Motor neuron (in vitro differentiated cells): ENCODE measurements around the gene NAALADL2. TPM values are rescaled to one million over a fixed set of nuclear protein-coding genes. Genes with fewer than 3 reads are reported as not detected.

Source experiments
- ATAC-seq, 8 experiments: fragments of 200-7000 bp; cut with Tn5 transposase; replicated peaks in 6 of 8; 2 replicates each; pipeline ENCODE4 v1.8.0; 2021; ENCODE audit warnings: mild to moderate bottlenecking in 8 of 8, moderate library complexity in 8 of 8
- H3K27ac ChIP-seq, 2 donors: fragments of 250-450 bp; sonication (Bioruptor Pico); 2 replicates each; pipeline ENCODE4 v1.9.0; 2021; ENCODE audit warnings: antibody characterized with exemption in 2 of 2, mild to moderate bottlenecking in 2 of 2, moderate library complexity in 1 of 2
- H3K4me1 ChIP-seq, 2 donors: fragments of 250-450 bp; sonication (Bioruptor Pico); replicated peaks in 1 of 2; 2 replicates each; pipeline ENCODE4 v1.6.1; 2021; ENCODE audit warnings: antibody characterized with exemption in 2 of 2, mild to moderate bottlenecking in 2 of 2, moderate library complexity in 1 of 2
- H3K4me3 ChIP-seq, 5 donors: fragments of 250-450 bp; sonication (Bioruptor Pico); 2 replicates each; pipeline ENCODE4 v1.9.0; 2021; ENCODE audit warnings: antibody characterized with exemption in 5 of 5, mild to moderate bottlenecking in 5 of 5, moderate library complexity in 4 of 5
- WGBS, 10 experiments: fragments of 450-650 bp; shearing (Covaris generic); methylation state at CpG; one replicate each; pipeline ENCODE4 v1.0.0; 2022; 5-methylcytosine and 5-hydroxymethylcytosine counted together
- in situ Hi-C, 9 experiments: fragments of 400-800 bp; cut with MboI; loops; one replicate each; pipeline ENCODE4 v1.15.0; 2021; ENCODE audit warnings: low sequenced_read_pairs in 9 of 9, low pct_unique_long_range_greater_than_20kb in 2 of 9; ENCODE audit not compliant: unreplicated experiment in 9 of 9
- total RNA-seq, 8 experiments: library from RNA; unstranded; fragments of 300-600 nt; gene quantifications; 2 replicates each; pipeline versions ENCODE4 v1.2.3 to v1.2.4, GENCODE V29; 2022

Gene NAALADL2
- total RNA-seq, 8 experiments from 2014 or later: 1.1 to 5.4 (median 2.0) TPM

DNA sequence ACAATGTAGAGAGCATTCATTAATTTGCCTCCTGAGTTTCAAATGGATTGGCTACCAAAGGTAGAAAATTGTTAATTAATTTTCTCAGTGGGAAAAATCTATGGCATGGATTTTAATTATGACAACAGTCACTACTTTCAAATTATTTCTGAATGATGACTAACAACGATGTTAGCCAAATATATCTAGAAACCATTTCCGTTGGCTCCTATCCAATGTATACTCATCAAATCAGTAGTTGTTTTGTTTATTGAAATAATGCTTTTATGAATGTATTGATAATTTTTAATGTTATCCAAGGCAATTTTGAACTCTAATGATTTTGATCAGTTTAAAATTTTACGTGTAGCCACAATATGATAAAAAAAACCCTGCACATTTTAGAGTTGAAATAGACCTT, 333.4 kb downstream of the NAALADL2 start:
- Histone ChIP-seq H3K4me1 (no peaks in the 10 kb centered on the region), H3K4me3 (no peak overlapping the region), H3K27ac (no peak overlapping the region)
- ATAC-seq: no peak
- WGBS, 10 experiments: 14 to 100% (median 78%) methylated on average over 1 to 3 of the region's 3 CpGs; no CpG with 5 or more reads in 1 of the 10 experiments
- in situ Hi-C loops: no loop called here

DNA sequence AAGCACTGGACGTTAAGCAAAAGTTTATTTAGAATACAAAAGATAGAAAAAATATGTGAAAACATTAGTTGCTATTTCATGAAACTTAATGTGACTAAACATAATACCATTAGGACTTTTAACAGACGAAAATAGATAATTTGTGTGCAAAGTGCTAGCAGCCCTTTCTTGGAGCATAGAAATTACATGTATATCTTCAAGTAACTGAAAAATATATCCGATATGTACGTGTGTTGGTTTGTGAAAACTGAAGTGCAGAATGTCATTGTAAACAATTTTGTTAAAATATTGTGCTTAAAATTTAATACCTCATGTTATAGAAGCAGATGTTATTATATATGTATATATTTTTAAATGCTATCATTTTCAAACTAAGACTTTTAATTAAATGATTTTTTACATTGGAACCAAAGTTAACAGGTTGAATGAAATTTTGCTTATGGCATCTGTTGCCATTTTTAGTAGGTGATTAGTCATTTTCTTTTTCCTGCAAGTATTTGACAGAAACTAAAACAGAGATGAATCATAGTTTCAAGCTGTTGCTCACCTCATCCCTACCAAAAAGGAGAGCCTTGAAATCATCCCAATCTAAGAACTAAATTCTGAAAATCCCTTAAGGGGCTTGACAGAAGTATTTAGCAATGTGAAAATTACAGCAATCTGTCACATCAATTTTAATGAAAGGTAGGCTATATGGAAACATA, 334.8 kb downstream of the NAALADL2 start:
- no peak overlapping the region for H3K4me3 ChIP-seq
- WGBS, 10 experiments: 52 to 94% (median 79%) methylated on average over 2 to 4 of the region's 4 CpGs
- no peaks in the 10 kb centered on the region for H3K4me1 ChIP-seq
- no peak overlapping the region for H3K27ac ChIP-seq
- in situ Hi-C loops: no loop called here
- no peak for ATAC-seq

DNA sequence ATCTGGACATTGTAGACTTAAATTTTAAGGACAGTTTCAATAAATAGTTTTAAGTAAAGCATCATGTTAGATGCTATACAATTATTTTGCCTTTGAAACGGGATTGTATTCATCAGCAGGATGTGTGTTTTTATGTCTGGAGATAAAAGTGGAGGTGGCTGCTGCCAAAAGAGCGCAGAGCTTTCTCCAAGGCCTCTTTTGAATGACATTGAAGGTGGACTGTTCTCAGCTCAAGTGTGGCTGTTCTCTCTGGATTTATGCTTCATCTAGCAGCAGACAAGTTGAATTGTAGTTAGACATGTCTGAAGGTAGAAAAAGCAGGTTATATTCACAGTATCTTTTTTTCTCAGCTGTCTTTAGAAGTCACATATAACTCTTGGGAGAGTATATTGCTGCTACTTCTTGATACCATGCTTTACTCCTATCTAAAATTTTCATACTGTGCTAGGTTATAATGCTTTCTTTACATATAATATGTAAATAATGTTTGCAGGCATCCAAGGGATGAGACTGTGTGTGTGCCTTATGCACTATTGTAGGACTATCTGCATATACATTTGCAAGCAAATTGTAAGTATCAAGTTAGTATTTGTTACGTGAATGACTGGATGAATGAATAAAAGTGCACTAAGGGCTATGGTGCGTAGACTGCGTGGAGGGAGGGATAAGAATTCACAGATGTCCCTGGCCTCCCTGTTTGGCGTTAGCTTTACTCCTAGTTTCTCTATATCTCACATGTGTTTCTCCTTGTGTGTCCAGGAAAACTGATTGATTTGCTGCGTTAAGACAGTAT, 340.1 kb downstream of the NAALADL2 start:
- ATAC-seq: peak in 3 of 8 experiments; percentile 54 to 98 (median 56)

DNA sequence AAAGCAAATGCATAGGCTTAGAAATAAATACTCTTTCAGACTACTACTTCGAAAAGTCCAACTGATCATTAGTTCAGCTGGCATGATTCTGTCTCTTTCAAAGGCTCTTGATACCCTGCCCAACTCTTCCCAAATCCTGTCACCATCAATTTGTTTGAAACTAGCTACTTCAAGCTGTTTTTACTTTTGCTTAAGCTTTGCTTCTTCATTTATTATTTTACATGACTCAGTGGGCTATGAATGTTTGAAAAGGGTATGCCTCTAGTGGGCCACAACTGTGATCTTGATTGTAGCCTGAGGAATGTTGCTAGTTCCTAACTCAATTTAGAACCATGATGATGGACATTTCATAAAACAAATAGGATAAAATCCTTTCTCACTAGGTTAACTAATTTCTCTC, 340.8 kb downstream of the NAALADL2 start:
- no peak overlapping the region for H3K27ac ChIP-seq
- ATAC-seq: no peak
- H3K4me3 ChIP-seq: no peak overlapping the region
- WGBS, 10 experiments: 100% methylated on average over 1 of the region's 1 CpG; no CpG with 5 or more reads in 9 of the 10 experiments
- no peaks in the 10 kb centered on the region for H3K4me1 ChIP-seq
- in situ Hi-C loops: loop anchor here in 1 of 9 experiments (25.0 kb wide), 1 partner anchor 512 kb away; no protein-coding TSS in a partner anchor

More for the DNA sequence above, 340.1 kb downstream of the NAALADL2 start:
- 10 to 89% (median 80%) methylated on average over 1 to 7 of the region's 7 CpGs; no CpG with 5 or more reads in 1 of the 10 experiments for WGBS, 10 experiments
- in situ Hi-C loops: no loop called here
- Histone ChIP-seq H3K4me1 (no peaks in the 10 kb centered on the region), H3K27ac (no peak overlapping the region), H3K4me3 (no peak overlapping the region)

DNA sequence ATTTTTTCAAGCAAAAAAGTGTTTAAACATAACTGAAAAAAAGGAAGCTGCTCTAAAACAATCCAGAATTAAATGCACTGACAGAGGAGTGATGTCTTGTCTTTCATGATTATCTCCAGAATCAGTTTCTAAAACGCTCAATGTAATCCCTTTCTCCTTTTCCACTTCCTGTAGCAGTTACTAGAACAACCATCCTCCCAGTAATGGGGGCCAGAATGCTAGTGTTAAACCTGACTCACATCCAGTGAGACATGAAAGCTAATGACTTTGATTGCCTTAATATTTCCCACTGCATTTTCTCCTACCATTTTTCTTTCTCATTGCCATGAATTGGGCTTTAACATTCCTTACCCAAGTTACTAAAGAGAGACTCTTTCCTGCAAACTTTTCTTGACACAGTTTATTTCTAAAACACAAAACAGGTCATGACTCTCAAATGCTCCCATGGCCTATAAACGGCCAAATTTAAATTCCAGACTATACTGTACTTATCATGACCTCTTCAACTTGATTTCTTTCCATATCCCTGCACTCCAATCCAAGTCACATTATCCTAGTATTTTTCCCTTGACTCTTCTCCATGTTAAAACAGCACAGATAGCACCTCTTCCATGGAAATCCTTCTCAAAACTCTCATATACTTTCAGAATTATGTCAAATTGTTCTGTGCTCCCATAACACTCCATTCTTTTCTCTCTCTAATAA, 341.4 kb downstream of the NAALADL2 start:
- WGBS, 10 experiments: 17 to 100% (median 73%) methylated on average over 1 to 2 of the region's 2 CpGs
- Histone ChIP-seq H3K27ac (no peak overlapping the region), H3K4me3 (no peak overlapping the region), H3K4me1 (no peaks in the 10 kb centered on the region)
- ATAC-seq: no peak
- in situ Hi-C loops: loop anchor here in 1 of 9 experiments (25.0 kb wide), 1 partner anchor 512 kb away; no protein-coding TSS in a partner anchor

DNA sequence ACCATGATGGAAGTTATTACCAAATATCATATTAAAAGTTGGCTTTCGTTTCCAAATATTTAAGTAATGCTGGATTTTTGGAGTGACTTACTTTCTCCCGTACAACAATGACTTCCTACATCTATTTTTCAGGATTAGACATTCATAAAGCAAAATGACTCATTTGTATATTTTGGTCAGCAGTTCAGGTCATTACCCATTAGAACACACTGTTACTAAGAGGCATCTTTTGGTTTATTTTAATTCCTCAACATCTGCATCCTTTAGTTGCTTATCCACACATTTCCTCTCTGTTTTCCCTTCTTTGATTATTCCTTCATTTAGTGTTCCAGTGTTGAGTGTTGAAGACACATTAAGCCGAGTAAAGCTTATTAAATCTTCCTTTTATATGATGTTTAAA, 348.2 kb downstream of the NAALADL2 start:
- WGBS, 10 experiments: 38 to 88% (median 78%) methylated on average over 2 to 3 of the region's 3 CpGs
- Histone ChIP-seq H3K27ac (no peak overlapping the region), H3K4me1 (no peaks in the 10 kb centered on the region), H3K4me3 (no peak overlapping the region)
- in situ Hi-C loops: loop anchor here in 1 of 9 experiments (25.0 kb wide), 1 partner anchor 505 kb away; no protein-coding TSS in a partner anchor
- no peak for ATAC-seq

GRCh38 chr3:175208326-175208725, 349.2 kb downstream of the NAALADL2 start:
- Histone ChIP-seq H3K4me1 (no peaks in the 10 kb centered on the region), H3K27ac (no peak overlapping the region), H3K4me3 (no peak overlapping the region)
- 20 to 100% (median 71%) methylated on average over 1 to 5 of the region's 5 CpGs for WGBS, 10 experiments
- peak in 5 of 8 experiments; percentile 42 to 89 (median 59) for ATAC-seq
- in situ Hi-C loops: loop anchor here in 1 of 9 experiments (25.0 kb wide), 1 partner anchor 504 kb away; no protein-coding TSS in a partner anchor

DNA sequence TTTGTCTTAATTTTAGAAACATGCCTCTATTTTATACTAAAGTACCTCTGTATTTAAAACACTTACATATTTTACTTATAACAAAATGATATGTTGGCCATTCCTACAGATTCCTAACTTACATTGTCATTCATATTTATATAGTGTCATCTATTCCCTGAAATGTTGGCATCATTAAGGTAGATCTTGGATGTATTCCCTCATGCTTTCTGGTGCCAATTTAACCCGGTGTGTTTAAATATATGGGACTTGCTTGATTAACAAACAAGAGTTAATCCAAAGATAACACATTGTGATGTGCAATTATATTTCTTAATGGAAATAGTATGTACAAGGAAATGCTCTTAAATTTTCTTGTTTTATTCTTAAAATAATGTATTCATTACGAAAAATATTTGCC, 352.3 kb downstream of the NAALADL2 start:
- Histone ChIP-seq H3K4me3 (no peak overlapping the region), H3K4me1 (peaks cover 0 to 4% of the 10 kb centered on the region in 2 donors), H3K27ac (no peak overlapping the region)
- in situ Hi-C loops: loop anchor here in 1 of 9 experiments (25.0 kb wide), 1 partner anchor 501 kb away; no protein-coding TSS in a partner anchor
- ATAC-seq: no peak
- 0 to 100% (median 100%) methylated on average over 1 to 2 of the region's 2 CpGs; no CpG with 5 or more reads in 1 of the 10 experiments for WGBS, 10 experiments

GRCh38 chr3:175212896-175213295, 353.8 kb downstream of the NAALADL2 start:
- no peak overlapping the region for H3K27ac ChIP-seq
- peak in 1 of 8 experiments; percentile 60 for ATAC-seq
- no peak overlapping the region for H3K4me3 ChIP-seq
- in situ Hi-C loops: loop anchor here in 1 of 9 experiments (25.0 kb wide), 1 partner anchor 499 kb away; no protein-coding TSS in a partner anchor
- WGBS, 10 experiments: 11 to 100% (median 90%) methylated on average over 1 to 3 of the region's 3 CpGs; no CpG with 5 or more reads in 2 of the 10 experiments
- H3K4me1 ChIP-seq: peaks cover 0 to 4% of the 10 kb centered on the region in 2 donors

GRCh38 chr3:175214216-175214615, 355.1 kb downstream of the NAALADL2 start:
- ATAC-seq: peak in 4 of 8 experiments; percentile 31 to 85 (median 66)
- peaks cover 0 to 4% of the 10 kb centered on the region in 2 donors for H3K4me1 ChIP-seq
- in situ Hi-C loops: loop anchor here in 1 of 9 experiments (25.0 kb wide), 1 partner anchor 498 kb away; no protein-coding TSS in a partner anchor
- 38 to 100% (median 100%) methylated on average over 1 of the region's 1 CpG; no CpG with 5 or more reads in 1 of the 10 experiments for WGBS, 10 experiments
- H3K27ac ChIP-seq: no peak overlapping the region
- no peak overlapping the region for H3K4me3 ChIP-seq

GRCh38 chr3:175215833-175216232, 356.7 kb downstream of the NAALADL2 start:
- H3K4me1 ChIP-seq: peaks cover 0 to 4% of the 10 kb centered on the region in 2 donors
- 18 to 100% (median 81%) methylated on average over 1 of the region's 1 CpG for WGBS, 10 experiments
- in situ Hi-C loops: loop anchor here in 1 of 9 experiments (25.0 kb wide), 1 partner anchor 496 kb away; no protein-coding TSS in a partner anchor
- no peak for ATAC-seq
- H3K4me3 ChIP-seq: no peak overlapping the region
- H3K27ac ChIP-seq: no peak overlapping the region

DNA sequence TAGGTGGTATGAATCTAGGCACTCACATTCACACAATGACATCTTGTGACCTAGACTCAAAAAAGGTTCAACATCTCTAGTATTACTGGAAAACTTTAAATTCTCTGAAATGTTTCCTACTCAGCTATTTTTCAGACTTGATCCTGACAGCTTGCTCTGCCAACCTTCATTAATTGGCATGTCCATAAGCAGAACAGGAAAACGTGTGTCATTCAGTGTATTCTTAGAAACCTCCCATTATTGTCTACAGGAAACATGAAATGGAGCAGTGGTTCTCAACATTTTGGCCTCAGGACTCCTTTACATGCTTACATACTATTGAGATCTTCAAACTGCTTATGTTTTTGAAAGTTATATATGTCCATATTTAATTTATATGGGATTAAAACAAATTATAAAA, 363.2 kb downstream of the NAALADL2 start:
- WGBS, 10 experiments: 0 to 100% (median 63%) methylated on average over 1 of the region's 1 CpG; no CpG with 5 or more reads in 2 of the 10 experiments

More for the DNA sequence above, 363.2 kb downstream of the NAALADL2 start:
- in situ Hi-C loops: loop anchor here in 1 of 9 experiments (25.0 kb wide), 1 partner anchor 490 kb away; no protein-coding TSS in a partner anchor
- ATAC-seq: no peak
- Histone ChIP-seq H3K4me3 (no peak overlapping the region), H3K27ac (no peak overlapping the region), H3K4me1 (no peaks in the 10 kb centered on the region)
